ENCODE data around the gene AHSG.
"Not testable (repeated sequence)": the region's sequence is repeated elsewhere in the genome, so short reads cannot be mapped to it uniquely, and the experiment has no call there.

Gene AHSG

DNA sequence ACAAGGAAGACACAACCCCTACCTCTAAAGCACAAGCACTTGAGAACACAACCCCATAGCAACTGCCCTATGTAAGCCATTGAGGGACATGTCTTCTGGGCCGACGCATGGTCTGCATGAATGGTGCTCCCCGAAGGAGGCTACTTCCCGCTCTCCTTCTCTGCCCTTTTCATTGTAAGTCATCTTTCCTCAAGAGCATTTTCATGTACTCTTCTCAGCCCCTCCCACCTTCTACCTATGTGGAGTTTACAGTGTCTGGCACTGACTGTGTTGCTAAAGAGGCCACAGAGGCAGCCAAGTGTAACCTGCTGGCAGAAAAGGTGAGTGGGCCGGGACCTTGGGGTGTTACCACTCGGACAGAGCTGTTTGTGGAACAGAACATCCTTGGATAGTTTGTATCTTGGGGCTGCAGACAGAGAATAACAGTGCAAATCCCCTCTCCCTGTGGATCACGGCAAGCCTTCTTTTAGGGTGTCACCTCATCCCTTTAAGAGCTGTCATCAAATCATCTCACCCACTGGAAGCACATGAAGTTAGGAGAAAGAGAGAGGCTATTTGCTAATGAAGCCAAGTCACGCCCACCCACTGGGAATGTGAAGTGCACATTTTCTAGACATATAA is 5.6 kb downstream of the AHSG start:
- no peak for DNase-seq

DNA sequence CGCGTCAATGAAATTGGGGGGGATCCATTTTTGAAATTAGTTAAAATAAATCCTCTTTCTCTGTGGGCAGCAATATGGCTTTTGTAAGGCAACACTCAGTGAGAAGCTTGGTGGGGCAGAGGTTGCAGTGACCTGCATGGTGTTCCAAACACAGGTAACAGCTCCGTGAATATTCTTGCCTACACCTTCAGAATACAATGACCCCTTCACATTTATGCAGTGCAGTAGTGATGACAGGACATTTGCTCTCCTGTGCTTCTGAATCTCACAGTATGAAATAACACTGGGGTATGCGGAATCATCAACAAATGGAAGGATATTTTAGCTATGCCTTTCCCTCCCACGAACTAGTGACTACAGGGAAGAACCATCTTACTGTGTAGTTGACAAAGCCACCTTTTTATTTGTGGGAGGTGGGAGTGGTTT is 6.9 kb downstream of the AHSG start:
- DNase-seq: no peak

DNA sequence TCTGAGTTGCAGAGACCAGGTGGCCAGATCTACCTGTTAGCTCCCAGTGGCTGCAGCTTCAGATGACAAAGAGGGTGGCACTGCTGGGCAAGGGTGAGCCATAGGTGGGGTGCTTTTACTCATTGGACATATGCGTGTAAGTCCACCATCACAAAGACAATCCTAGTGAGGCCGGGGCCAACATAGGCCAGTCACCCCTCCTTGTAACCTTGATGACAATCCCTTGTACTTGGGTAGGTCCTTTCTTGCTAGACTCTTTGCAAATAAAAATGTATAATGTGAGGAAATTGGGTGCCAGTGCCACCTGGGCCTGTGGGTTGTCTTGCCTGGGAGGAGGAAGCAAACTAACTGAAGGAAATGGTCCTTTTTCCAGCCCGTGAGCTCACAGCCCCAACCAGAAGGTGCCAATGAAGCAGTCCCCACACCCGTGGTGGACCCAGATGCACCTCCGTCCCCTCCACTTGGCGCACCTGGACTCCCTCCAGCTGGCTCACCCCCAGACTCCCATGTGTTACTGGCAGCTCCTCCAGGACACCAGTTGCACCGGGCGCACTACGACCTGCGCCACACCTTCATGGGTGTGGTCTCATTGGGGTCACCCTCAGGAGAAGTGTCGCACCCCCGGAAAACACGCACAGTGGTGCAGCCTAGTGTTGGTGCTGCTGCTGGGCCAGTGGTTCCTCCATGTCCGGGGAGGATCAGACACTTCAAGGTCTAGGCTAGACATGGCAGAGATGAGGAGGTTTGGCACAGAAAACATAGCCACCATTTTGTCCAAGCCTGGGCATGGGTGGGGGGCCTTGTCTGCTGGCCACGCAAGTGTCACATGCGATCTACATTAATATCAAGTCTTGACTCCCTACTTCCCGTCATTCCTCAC is 7.6 kb downstream of the AHSG start:
- DNase-seq: no peak

DNA sequence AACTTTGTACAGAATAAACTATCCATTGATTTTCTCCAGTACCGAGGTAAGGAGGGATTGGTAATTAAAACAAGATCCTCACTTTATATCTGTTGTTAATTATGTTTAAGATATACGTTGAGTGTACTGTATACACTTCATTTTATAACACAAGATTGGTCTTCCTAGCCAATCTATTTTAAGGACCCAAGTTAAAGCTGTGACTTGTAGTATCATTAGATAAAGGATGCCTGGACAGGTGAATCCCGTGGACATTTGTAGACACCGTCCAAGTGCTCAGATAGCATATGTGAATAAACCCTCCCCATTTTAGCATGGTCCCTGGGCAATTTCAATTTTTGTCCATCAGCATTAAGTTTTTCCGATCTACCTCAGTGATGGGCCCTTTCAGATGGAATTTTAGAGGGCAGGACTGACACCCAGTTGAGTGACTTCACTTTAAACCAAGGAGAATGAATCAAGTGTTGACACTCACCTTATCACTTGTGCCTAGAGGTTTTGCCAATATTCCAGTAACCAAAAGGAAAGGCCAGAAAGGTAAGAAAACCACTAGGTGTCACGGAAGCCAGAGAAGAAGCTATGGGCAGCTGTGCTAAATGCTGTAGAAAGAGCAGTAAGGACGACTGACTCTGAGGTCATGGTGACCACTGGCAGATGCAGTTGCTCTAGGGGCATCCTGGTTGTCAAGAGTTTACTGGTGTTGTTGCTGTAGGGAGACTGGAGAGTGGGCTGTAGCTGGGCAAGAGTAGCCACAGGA is 9.2 kb downstream of the AHSG start:
- no peak for DNase-seq

DNA sequence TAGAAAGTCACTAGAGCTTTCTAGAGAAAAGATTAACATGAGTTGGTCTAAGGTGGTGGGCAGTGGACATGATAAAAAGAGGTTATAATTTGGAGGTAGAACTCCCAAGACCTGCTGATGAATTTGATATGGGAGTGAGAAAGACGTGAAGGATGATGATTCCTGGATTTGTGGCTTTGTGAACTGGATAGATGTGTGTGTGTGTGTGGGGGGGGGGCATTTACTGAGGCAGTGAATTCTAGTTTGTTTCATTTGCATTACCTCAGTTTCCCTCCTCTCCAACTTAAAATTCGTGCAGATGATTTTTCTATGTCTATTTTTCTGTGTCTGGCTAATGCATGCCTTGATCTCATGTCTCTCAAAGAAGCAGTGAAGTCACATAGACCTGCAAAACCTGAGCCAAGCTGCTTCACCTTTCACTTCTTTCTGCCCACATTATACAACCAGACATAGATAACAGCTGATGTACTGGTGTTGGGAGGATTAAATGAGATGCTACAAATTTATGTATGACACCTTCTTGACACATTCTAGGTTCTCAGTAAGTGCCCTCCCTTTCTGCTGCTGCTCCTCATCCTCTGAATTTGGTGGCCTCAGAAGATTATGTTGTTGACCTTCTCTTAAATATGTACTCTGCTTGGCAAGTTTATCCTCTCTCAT is 9.9 kb downstream of the AHSG start:
- no peak for DNase-seq

GRCh38 chr3:186624598-186624997 is 11.7 kb downstream of the AHSG start:
- DNase-seq: no peak

DNA sequence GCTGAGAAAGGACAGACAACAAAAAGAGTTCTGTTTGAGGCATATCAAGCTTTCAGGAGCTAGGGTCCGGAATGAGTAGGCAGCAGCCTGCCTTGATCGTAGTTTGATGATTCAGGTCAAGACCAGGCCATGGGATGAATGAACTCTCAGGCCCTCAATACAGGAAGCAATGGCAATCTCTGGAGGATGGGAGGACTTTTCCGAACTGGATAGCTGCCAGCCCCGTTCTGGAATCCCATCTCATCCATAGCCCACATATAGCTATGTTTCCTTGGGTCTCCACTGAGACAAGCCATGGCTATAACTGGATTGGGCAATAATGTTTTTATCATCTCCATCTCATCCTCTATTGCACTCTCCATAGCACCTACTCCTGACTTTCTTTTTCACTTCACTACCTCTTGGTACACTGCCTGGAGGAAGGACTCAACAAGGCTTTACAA is 12.8 kb downstream of the AHSG start:
- DNase-seq: no peak

DNA sequence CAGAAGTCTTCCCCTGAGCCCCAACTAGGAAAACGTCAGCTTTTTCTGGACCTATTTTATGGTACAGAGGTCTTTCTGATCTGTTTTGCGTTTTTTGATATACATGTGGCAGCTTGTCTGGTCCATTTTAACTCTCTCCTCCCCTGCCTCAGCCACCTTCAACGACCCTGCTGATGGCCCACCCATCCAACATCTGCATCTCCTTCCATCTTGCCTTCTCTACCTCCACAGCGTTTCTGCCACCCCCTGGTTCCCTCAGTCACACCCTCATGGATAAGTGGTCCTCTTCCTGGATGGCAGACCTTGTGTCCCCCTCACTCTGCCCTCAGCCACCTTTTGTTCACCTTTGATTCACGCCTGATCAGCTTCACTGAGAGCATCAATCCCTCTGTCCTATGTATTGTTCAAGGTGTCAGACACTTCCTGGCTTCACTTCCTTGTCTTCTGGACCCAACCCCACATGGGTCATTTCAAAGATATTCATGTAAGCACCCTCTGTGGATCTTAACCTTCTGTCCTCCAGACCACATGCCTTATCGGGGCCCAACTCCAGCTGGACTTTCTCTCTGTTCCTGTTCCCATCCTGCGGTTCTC is 13.5 kb downstream of the AHSG start:
- DNase-seq: no peak

GRCh38 chr3:186627852-186628414 is 15.1 kb downstream of the AHSG start:
- DNase-seq: no peak

DNA sequence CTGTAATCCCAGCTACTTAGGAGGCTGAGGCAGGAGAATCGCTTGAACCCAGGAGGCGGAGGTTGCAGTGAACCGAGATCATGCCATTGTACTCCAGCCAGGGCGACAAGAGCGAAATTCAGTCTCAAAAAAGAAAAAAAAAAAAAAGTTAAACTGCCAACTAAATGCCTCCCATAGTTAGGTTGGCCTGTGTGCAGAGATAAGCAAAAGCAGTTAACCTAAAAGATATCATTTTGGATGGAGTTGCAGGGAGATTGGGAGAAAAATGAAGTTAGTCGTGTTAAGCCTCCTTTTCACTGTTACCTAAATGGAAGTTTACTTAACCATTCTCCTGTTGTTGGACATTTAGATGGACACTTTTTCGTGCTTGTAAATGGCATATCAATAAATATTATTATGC is 15.9 kb downstream of the AHSG start:
- DNase-seq: peak; percentile 73

DNA sequence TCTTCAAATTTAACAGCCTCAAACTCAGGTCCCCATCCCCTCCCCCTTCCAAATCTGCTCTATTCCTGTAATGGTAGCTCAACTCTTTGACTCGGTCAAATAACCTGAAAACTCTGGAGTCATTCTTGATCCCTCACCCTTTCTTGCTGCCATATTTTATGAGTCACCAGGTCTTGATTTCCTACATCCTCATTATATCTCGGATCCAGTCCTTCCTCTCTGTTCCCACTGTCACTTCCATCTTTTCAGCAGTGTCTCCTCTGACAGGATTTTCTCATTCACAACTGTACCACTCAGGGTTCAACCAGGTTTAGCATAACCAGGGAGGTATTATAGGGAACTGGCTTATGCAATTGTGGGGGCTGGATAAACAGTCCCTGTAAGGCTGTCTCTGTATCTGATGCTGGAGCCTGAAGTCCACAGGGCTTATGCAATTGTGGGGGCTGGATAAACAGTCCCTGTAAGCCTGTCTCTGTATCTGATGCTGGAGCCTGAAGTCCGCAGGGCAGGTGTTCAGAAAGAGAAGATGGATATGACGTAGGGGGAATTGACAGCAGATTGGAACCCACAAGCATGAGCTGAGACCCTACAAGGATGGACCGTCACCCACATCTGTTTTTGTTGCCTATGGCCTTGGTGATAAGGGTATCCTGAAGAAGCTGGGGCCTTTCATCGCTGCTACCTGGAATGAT is 18.2 kb downstream of the AHSG start:
- DNase-seq: no peak

- no peak for DNase-seq
Observed at GRCh38 chr3:186633481-186633880, 20.6 kb downstream of the AHSG start.

GRCh38 chr3:186634207-186634606 is 21.3 kb downstream of the AHSG start:
- not testable (repeated sequence) for DNase-seq

DNA sequence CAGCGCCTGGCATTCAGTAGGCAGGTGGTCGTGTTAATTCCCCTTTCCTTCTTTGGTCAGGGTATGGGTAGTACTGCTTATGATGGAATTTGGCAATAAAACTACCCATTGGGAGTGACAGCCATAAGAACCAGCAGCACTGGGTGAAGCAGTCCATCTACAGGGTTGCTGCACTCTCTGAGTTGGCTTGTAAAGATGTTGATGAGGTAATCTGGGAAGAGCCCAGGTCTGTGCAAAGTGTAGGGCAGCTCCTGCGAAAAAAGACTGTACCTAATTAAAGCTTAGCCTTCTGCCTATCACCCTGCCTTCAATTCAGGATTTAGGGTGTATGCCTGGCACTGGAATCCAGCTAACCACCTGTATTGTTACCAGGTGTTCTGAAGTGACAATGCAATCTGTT is 22.7 kb downstream of the AHSG start:
- DNase-seq: no peak

- no peak for DNase-seq
Observed at GRCh38 chr3:186636536-186636935, 23.7 kb downstream of the AHSG start.

- peak; percentile 46 for DNase-seq
Observed at GRCh38 chr3:186637686-186638085, 24.8 kb downstream of the AHSG start.

DNA sequence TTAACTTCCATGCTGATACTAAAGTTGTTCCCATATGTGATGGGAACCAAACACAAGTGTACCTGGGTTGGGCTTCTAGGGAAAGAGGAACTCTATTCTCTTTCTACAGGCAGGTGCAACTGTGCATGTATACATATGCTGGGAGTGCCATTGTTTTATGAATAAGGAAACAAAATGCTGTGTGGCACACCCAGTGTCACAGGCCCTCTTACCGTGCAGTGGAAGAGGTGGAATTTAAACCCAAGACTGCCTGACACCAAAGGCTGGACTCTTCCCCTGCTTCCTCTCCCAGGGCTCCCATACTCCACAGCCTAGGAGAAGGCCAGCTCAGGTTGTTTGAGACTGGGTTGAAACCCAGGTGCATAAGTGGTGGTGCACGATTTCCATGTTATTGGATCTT is 25.4 kb downstream of the AHSG start:
- DNase-seq: no peak

DNA sequence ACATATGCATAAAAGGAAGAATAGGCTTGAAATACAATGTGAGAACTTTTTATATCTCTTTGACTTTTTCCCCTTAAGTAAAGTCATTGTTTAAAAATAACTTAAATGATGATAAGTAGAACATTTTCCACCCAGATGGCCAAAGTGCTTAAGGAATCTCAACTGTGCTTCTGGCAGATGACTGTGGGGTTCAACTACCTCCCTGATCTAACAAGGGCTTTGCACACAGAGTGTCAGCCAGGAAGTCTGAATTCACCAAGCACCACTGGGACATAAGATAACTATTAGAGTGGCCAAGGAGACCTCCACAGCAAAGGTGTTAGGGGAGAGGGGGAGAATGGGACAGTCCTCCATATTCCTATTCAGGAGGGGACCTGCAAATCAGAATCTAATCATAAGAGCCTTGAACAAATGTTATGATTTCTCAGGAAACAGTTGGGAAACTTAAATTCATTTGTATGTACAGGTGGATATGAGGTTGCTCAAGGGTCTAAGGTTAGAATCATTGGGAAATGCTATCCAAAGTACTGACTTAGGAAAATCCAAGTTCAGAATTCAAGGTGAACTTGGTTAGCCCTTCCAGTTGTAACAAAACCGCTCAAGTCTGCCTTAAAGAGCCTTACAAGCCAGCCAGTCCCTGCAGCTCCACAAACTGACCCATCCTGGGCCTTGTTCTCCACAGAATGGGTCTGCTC is 27.1 kb downstream of the AHSG start, which contains the start of gene FETUB:
Gene FETUB (plus strand): TSS at position 622 of the 695 bp plus-strand sequence. CDS start 62 bp downstream, at position 684.
- DNase-seq: no peak

DNA sequence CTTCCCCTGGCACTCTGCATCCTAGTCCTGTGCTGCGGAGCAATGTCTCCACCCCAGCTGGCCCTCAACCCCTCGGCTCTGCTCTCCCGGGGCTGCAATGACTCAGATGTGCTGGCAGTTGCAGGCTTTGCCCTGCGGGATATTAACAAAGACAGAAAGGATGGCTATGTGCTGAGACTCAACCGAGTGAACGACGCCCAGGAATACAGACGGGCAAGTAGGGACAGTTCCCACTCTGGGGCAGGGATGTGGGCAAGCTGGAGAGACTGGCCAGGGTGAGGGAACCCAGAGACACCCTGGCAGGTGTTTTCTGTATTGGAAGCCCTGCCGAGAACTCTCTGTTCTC is 27.6 kb downstream of the AHSG start:
- no peak for DNase-seq

- DNase-seq: no peak
Observed at GRCh38 chr3:186640929-186641328, 28.1 kb downstream of the AHSG start.

- DNase-seq: no peak
Observed at GRCh38 chr3:186642014-186642413, 29.2 kb downstream of the AHSG start.

Data from hematopoietic multipotent progenitor cell treated with erythropoietin and hydrocortisone succinate and interleukin-3 and kit ligand, for 4 days (in vitro differentiated cells).